Measurements from ENCODE around the gene PARPBP. TPM values are rescaled to one million over a fixed set of nuclear protein-coding genes. Genes with fewer than 3 reads are reported as not detected.
"Not testable (repeated sequence)": the region's sequence is repeated elsewhere in the genome, so short reads cannot be mapped to it uniquely, and the experiment has no call there.

PARPBP gene
- total RNA-seq, 1 experiment from 2014 or later = 10.9 TPM

DNA sequence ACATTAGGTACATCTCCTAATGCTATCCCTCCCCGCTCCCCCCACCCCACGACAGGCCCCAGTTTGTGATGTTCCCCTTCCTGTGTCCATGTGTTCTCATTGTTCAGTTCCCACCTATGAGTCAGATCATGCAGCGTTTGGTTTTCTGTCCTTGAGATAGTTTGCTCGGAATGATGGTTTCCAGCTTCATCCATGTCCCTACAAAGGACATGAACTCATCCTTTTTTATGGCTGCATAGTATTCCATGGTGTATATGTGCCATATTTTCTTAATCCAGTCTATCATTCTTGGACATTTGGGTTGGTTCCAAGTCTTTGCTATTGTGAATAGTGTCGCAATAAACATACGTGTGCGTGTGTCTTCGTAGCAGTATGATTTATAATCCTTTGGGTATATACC is 17.6 kb downstream of the PARPBP start:
- in situ Hi-C loops (cut with HindIII; ENCODE audit: low pct_unique_long_range_greater_than_20kb, low sequenced_read_pairs); DNase-seq (ENCODE audit: low read depth): not testable (repeated sequence)

DNA sequence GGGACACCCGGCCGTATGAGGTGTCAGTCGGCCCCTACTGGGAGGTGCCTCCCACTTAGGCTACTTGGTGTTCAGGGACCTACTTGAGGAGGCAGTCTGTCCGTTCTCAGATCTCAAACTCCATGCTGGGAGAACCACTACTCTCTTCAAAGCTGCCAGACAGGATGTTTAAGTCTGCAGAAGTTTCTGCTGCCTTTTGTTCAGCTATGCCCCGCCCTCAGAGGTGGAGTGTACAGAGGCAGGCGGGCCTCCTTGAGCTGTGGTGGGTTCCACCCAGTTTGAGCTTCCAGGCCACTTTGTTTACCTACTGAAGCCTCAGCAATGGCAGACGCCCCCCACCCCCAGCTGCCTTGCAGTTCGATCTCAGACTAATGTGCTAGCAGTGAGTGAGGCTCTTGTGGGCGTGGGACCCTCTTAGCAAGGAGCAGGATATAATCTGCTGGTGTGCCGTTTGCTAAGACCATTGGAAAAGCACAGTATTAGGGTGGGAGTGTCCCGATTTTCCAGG is 22.9 kb downstream of the PARPBP start:
- in situ Hi-C loops (cut with HindIII; ENCODE audit: low pct_unique_long_range_greater_than_20kb, low sequenced_read_pairs) = not testable (repeated sequence)

DNA sequence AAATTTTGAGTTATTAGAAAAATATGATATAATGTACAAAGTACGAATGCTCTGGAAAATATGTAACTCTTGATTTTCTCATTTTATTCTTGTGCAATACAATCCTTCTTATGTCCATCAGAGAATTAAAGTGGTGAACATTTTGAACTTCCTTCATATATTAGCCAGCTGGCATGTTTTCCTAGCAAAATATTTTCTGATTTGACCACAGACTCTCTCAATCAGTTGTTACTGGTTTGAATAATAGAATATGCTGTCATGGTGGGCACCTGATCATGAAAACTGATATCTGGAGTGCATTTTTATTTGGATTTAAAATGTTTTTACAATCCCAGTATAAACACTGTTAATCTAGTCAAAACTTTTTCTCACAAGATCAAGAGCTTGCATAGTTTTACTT is 24.2 kb downstream of the PARPBP start:
- in situ Hi-C loops (cut with HindIII; ENCODE audit: low pct_unique_long_range_greater_than_20kb, low sequenced_read_pairs) = no loop called here
- no peak for DNase-seq (ENCODE audit: low read depth)

More for the DNA sequence above, 22.9 kb downstream of the PARPBP start:
- not testable (repeated sequence) for DNase-seq (ENCODE audit: low read depth)

DNA sequence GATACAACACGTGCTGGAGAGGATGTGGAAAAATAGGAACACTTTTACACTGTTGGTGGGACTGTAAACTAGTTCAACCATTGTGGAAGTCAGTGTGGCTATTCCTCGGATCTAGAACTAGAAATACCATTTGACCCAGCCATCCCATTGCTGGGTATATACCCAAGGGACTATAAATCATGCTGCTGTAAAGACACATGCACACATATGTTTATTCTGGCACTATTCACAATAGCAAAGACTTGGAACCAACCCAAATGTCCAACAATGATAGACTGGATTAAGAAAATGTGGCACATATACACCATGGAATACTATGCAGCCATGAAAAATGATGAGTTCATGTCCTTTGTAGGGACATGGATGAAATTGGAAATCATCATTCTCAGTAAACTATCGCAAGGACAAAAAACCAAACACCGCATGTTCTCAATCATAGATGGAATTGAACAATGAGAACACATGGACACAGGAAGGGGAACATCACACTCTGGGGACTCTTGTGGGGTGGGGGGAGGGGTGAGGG is 27.1 kb downstream of the PARPBP start:
- in situ Hi-C loops (cut with HindIII; ENCODE audit: low pct_unique_long_range_greater_than_20kb, low sequenced_read_pairs); DNase-seq (ENCODE audit: low read depth): not testable (repeated sequence)

DNA sequence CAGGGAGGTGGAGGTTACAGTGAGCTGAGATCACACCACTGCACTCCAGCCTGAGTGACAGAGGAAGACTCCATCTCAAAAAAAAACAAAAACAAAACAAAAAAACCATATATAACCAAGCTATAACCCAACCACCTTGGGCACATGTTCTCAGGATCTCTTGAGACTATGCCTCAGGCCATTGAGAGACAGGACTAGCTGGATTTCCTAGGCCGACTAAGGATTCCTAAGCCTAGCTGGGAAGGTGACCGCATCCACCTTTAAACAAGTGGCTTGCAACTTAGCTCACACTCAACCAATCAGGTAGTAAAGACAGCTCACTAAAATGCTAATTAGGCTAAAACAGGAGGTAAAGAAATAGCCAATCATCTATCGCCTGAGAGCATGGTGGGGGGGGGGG is 35.2 kb downstream of the PARPBP start:
- DNase-seq (ENCODE audit: low read depth); in situ Hi-C loops (cut with HindIII; ENCODE audit: low pct_unique_long_range_greater_than_20kb, low sequenced_read_pairs): not testable (repeated sequence)

DNA sequence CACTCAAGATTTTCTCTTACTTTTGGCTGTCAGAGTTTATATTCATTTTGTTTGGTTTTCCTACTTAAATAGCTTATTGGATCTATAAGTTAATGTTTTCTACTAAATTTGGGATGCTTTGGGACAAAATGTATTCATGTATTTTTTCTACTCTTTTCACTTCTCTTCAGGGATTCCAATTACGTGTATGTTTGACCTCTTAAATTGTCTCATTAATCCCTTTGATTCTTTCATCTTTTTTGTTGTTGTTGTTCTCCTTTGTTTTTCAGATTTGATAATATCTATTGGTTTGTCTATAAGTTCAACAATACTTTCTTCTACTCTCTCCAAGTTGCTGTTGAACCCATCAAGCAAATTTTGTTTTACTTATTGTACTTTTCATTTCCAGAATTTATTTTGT is 43.4 kb downstream of the PARPBP start:
- in situ Hi-C loops (cut with HindIII; ENCODE audit: low pct_unique_long_range_greater_than_20kb, low sequenced_read_pairs) = no loop called here
- no peak for DNase-seq (ENCODE audit: low read depth)

DNA sequence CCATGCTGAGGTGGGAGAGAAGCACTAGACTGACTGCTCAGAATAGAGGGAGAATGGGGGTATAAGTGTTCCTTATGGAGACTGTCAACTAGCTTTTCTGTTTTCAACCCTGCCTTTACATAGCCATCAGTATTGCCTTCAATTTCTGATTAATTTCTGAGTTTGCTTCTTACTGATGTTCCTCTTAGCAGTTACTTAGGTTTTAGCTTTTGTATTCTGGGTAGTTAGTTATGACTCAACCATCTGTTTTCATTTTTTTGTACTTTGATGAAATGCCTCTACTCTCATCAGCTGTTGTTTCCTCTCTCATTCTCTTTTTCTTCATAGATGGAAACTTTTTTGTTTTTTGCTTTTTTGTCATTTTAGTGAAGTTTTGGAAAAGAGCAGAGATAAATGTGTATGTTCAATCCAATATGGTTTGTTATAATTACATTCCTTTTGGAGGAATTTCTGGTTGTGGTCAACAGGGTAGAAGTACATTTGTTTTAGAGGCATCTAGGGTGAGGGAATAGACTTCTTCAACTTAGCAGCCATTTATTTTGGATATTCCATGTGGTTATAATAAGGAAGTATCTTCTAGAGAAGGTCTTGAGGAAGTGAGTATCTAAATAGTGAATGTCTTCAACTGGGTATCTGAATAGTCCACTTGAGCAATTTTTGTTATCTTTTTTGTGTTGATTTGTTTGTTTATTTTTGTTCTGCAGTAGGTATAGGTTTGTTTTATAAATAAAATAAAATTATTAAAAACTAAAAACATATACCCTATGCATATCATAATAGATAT is 48.0 kb downstream of the PARPBP start:
- DNase-seq (ENCODE audit: low read depth) = no peak
- in situ Hi-C loops (cut with HindIII; ENCODE audit: low pct_unique_long_range_greater_than_20kb, low sequenced_read_pairs) = no loop called here

DNA sequence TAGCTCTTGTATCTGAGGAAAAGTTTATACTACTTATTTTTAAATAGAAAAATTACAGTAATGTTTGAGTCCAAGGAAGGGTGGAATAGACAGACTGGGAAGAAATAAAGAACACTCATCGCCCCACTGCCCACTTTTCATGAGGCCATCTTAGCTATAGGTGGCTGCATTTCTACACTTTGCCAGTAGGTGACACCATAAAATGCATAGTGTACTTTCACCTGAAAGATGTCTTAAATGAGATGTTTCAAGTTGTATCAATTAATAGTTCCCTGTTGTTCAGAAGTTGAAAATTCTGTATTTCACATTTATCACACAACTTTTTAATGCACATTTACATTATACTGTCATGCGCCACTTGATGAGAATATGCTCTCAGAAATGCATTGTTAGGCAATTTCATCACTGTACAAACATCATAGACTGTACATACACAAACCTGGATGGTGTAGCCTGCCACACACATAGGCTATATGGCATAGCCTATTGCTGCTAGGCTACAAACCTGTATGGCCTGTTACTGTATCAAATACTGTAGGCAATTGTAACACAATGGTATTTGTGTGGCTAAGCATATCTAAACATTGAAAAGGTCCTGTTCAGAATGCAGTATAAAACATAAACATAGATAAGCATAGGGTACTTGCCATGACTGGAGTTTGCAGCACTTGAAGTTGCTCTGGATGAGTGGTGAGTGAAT is 50.1 kb downstream of the PARPBP start:
- DNase-seq (ENCODE audit: low read depth) = peak; percentile 8
- in situ Hi-C loops (cut with HindIII; ENCODE audit: low pct_unique_long_range_greater_than_20kb, low sequenced_read_pairs) = no loop called here

DNA sequence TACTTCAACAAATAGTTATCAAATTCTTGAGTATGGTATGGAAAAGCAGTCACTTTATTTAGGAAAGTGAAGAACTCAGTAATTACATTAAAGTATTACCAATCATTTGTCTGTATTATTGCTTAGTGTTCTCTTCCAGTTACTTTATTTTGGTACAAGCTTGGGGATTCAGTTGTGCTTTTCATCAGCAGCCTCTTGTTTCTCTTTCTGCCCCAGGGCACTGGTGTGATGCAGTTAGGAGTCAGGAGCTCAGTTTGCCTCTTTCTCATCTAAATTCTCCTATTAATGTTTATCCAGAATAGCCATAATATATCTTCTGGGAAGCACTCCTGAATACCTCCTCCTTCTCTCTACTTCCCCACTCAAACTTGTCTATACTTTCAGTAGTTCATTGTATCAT is 52.0 kb downstream of the PARPBP start:
- in situ Hi-C loops (cut with HindIII; ENCODE audit: low pct_unique_long_range_greater_than_20kb, low sequenced_read_pairs) = no loop called here

DNA sequence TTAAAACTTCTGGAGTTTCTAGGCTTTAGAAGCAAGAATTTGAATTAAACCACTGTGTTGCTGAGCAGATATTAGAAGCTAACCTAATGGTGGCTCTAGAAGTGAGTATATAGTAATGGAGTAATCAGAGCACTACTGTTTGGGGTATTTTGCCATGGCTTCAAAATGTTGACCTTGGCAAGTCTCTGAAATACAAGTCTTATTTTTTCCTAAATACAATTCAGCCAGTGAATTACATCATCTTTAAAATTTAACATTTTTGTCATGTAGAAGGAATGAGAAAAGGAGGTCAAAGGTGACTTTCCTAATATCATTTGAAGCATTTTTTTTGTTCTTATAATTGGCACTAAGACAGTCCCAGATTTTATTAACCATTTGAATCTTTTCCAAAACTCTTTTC is 52.5 kb downstream of the PARPBP start:
- no peak for DNase-seq (ENCODE audit: low read depth)
- in situ Hi-C loops (cut with HindIII; ENCODE audit: low pct_unique_long_range_greater_than_20kb, low sequenced_read_pairs) = no loop called here

More for the DNA sequence above, 52.0 kb downstream of the PARPBP start:
- DNase-seq (ENCODE audit: low read depth) = no peak

DNA sequence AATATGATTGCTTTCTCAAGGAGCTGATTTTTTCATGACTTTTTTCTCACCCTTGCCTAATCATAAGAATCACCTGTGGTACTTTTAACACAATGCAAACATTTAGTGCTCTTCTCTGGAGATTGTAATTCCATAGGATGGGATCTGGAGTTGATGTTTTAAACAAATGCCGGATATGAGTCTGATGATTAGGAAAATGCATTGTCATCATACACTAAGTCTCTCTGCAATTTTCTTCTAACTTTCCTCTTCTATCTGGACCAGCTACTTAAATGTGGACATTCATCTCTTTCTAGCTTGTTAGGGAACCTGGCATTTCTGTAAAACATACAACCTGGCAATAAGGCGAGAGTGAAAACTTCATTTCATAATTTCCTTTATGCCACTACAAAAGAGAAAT is 54.1 kb downstream of the PARPBP start:
- DNase-seq (ENCODE audit: low read depth) = no peak
- in situ Hi-C loops (cut with HindIII; ENCODE audit: low pct_unique_long_range_greater_than_20kb, low sequenced_read_pairs) = no loop called here

DNA sequence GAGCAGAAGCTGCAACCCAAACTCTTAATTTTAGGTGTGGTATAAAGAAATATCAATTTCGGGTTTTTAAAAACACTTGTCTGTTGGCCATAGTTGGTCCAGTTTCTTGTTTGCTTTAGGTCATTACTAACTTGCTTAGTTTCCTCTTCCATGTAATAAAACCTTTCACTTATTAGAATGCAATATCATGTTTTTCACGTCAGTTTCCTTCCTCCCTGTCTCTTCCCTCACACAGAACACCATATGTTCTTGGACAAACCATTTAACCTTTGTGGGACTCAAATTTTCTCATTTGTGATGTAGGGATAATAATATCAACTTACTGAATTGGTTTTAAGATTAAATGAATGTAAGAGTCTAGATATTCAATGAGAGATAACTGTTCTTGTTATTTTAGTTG is 54.8 kb downstream of the PARPBP start:
- in situ Hi-C loops (cut with HindIII; ENCODE audit: low pct_unique_long_range_greater_than_20kb, low sequenced_read_pairs) = no loop called here
- DNase-seq (ENCODE audit: low read depth) = no peak

DNA sequence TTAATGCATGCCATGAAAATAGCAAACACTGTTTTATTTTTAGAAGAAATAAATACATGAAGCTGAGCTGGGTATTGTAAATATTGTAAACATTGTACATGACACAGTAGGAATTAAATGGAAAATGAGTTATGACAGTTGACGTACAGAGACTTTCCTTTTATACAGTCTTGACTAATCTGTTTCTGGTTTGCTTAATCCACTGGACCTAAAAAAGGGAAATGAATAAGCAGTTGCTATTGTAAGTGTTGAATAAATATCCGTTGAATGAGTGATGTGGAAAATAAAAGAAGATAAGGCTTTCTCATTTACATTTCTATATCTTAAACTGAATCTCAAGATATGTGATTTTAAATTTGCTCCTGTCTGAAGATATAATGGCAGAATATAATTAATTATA is 62.7 kb downstream of the PARPBP start:
- DNase-seq (ENCODE audit: low read depth) = no peak
- in situ Hi-C loops (cut with HindIII; ENCODE audit: low pct_unique_long_range_greater_than_20kb, low sequenced_read_pairs) = no loop called here

DNA sequence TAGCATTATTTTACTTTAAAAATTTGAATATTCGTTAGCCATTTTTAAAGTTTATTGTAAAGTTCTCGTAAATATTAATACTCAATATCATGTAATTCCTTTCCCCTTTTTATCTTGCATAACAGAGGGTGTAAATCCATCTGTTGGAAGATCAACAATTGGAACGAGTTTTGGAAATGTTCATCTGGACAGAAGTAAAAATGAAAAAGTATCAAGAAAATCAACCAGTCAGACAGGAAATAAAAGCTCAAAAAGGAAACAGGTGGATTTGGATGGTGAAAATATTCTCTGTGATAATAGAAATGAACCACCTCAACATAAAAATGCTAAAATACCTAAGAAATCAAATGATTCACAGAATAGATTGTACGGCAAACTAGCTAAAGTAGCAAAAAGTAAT is 75.8 kb downstream of the PARPBP start:
- no peak for DNase-seq (ENCODE audit: low read depth)
- in situ Hi-C loops (cut with HindIII; ENCODE audit: low pct_unique_long_range_greater_than_20kb, low sequenced_read_pairs) = no loop called here

DNA sequence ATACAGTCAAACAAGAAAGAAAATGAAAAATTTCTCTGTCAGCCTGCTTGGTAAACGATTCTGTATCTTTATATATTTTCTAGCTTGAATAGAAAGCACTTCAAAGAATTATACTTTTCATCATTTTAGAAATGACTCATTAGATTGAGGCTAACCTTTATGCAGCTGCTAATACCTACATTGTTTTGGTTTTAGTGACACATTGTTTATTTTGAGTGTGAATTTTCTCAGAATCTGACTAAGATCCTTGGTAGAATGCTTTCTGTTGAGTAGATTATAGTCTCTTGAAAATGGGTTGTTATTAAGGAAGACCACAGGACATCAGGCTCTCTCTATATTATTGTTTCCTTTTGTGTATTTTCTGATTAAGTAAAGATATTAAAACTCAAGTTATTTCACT is 77.8 kb downstream of the PARPBP start, which contains the start of gene PMCH:
PMCH (minus strand) TSS at position 45 of the 400 bp plus-strand sequence. CDS start 63 bp downstream, outside the sequence.
- DNase-seq (ENCODE audit: low read depth) = peak; percentile 16
- in situ Hi-C loops (cut with HindIII; ENCODE audit: low pct_unique_long_range_greater_than_20kb, low sequenced_read_pairs) = no loop called here

DNA sequence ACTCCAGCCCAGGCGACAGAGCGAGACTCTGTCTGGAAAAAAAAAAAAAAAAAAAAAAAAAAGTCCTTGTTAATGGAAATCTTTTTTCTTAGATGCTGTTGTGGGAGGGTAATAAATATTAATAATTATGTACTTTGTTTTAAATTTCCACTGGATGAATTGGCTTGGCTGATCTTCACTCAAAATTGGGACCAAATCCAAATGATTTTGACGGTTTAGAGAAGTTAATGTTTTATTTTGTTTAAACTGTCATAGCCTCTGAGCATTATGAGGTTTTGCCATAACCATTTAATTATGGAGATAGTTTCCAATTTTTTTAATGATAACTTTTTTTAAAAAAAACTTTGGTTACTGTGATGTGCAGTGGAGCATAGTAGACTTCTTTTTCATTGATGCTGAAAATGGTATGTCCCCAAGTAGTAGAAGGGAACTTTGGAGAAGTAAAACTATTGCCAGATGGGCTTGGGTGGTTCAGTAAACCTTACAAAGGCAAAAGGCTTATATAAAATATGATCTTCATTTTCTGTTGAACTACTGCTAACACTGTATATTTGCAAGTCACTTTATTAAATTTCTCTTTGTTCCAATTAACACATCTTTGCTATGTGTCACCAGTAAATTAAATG is 81.6 kb downstream of the PARPBP start:
- no peak for DNase-seq (ENCODE audit: low read depth)
- in situ Hi-C loops (cut with HindIII; ENCODE audit: low pct_unique_long_range_greater_than_20kb, low sequenced_read_pairs) = no loop called here

DNA sequence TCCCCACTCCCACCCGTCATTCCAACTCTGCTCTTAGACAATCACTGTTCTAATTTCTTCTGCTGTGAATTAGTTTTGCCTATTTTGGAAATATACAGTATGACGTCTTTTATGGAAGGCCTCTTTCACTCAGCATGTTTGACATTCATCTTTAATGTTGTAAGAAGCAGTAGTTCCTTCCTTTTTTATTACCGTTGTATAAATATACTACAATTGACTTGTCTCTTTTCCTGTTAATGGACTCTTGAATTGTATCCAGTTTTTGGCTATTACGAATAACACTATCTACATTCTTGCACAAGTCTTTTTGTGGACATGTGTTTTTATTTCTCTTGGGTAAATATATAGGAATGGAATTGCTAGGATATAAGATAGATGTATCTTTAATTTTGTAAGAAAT is 82.6 kb downstream of the PARPBP start:
- DNase-seq (ENCODE audit: low read depth) = no peak
- in situ Hi-C loops (cut with HindIII; ENCODE audit: low pct_unique_long_range_greater_than_20kb, low sequenced_read_pairs) = no loop called here

DNA sequence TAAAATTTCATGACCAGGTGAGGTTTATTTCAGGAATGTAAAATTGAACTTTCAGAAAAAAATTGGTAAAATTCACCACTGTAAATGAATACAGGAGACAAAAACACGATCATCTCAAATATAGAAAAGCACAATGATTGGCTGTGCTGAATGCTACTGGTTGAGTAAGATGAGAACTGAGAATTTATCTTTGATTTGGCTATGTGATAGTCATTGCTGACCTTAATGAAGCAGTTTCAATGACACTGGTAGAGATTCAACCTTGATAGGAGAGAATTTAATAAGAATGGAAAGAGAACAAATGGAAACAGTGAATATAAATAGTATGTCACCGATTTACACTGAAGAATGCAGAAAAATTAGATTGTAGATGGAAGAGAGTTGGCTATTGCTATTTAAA is 84.0 kb downstream of the PARPBP start:
- no peak for DNase-seq (ENCODE audit: low read depth)
- in situ Hi-C loops (cut with HindIII; ENCODE audit: low pct_unique_long_range_greater_than_20kb, low sequenced_read_pairs) = no loop called here
